Mesodermal cell (in vitro differentiated cells): Measurements from ENCODE around the gene HIP1.
"Not testable (repeated sequence)": the region's sequence is repeated elsewhere in the genome, so short reads cannot be mapped to it uniquely, and the experiment has no call there.

Source experiments
- H3K27ac ChIP-seq: 2 replicates; pipeline ENCODE4 v1.7.0; 2013; ENCODE audit warnings: mild to moderate bottlenecking, low read depth, low read length, moderate library complexity; ENCODE audit not compliant: severe bottlenecking
- H3K36me3 ChIP-seq: 2 replicates; pipeline ENCODE4 v1.7.1; 2013; ENCODE audit warnings: mild to moderate bottlenecking, low read length, moderate library complexity; ENCODE audit not compliant: control insufficient read depth, insufficient read depth
- H3K4me1 ChIP-seq: one replicate; pipeline ENCODE4 v1.7.1; 2013; ENCODE audit warnings: mild to moderate bottlenecking, low read length; ENCODE audit not compliant: insufficient read depth, control insufficient read depth, poor library complexity, severe bottlenecking
- H3K4me3 ChIP-seq: 2 replicates; pipeline ENCODE4 v1.7.0; 2013; ENCODE audit warnings: low read length, control low read depth, mild to moderate bottlenecking; ENCODE audit not compliant: insufficient read depth, poor library complexity, severe bottlenecking; ENCODE audit errors: extremely low read depth
- H3K9me3 ChIP-seq: 2 replicates; pipeline ENCODE4 v1.7.1; 2013; ENCODE audit warnings: mild to moderate bottlenecking, low read length, moderate library complexity; ENCODE audit not compliant: control insufficient read depth
- WGBS, 2 experiments: methylation state at CpG; one replicate each; pipeline ENCODE4 v1.1.5; 2013; ENCODE audit warnings: missing lambda C conversion rate in 2 of 2; ENCODE audit not compliant: insufficient coverage in 2 of 2; 5-methylcytosine and 5-hydroxymethylcytosine counted together

The HIP1 gene

DNA sequence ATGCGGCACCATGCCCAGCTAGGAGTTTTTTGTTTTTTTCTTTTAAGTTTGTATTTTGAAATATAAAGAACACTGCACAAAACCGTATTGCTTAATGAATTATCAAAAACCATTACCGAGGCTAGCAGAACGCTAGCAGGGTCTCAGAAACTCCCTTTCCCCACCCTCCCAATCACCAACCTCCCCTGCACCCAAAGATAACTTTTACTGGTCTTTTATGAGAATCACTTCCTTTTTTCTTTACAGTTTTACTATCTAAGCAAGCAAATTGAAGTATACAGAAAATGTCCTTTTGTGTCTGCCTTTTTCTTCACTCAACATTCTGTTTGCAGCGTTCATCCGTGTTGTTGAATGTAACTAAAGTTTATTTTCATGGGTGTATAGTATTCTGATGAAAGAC is 13.4 kb downstream of the HIP1 start:
- no peaks in the 10 kb centered on the region for H3K36me3 ChIP-seq
- no peak overlapping the region for H3K4me3 ChIP-seq
- no peak overlapping the region for H3K27ac ChIP-seq
- H3K9me3 ChIP-seq = no peaks in the 10 kb centered on the region
- WGBS, 2 experiments = 93% methylated on average over 3 of the region's 6 CpGs; no CpG with 5 or more reads in 1 of the 2 experiments
- H3K4me1 ChIP-seq = peaks cover 18% of the 10 kb centered on the region

GRCh38 chr7:75723444-75723843 is 15.3 kb downstream of the HIP1 start:
- H3K4me3 ChIP-seq = no peak overlapping the region
- H3K9me3 ChIP-seq = no peaks in the 10 kb centered on the region
- no peaks in the 10 kb centered on the region for H3K36me3 ChIP-seq
- WGBS, 2 experiments = 90 to 92% methylated on average over 2 to 3 of the region's 3 CpGs
- peaks cover 9% of the 10 kb centered on the region for H3K4me1 ChIP-seq
- no peak overlapping the region for H3K27ac ChIP-seq

- no peak overlapping the region for H3K27ac ChIP-seq
- H3K4me3 ChIP-seq = no peak overlapping the region
- peaks cover 6% of the 10 kb centered on the region for H3K4me1 ChIP-seq
- H3K36me3 ChIP-seq = no peaks in the 10 kb centered on the region
- 72 to 100% methylated on average over 4 of the region's 4 CpGs for WGBS, 2 experiments
- no peaks in the 10 kb centered on the region for H3K9me3 ChIP-seq
Observed at GRCh38 chr7:75722373-75722772, 16.4 kb downstream of the HIP1 start.

DNA sequence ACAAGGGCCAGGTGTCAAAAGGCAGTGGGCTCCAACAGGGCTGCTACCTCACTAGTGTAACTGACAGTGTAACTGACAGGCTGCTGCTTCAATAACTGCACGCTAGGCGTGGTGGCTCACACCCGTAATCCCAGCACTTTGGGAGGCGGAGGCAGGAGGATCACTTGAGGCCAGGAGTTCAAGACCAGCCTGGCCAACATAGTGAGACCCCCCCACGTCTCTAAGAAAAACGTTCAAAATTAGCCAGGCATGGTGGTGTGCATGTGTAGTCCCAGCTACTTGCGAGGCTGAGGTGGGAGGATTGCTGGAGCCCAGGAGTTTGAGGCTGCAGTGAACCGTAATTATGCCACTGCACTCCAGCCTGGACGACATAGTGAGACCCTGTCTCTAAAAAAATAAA is 16.8 kb downstream of the HIP1 start:
- not testable (repeated sequence) for H3K9me3 ChIP-seq, H3K36me3 ChIP-seq, H3K4me3 ChIP-seq, H3K27ac ChIP-seq, H3K4me1 ChIP-seq
- 93 to 94% methylated on average over 7 of the region's 9 CpGs for WGBS, 2 experiments

DNA sequence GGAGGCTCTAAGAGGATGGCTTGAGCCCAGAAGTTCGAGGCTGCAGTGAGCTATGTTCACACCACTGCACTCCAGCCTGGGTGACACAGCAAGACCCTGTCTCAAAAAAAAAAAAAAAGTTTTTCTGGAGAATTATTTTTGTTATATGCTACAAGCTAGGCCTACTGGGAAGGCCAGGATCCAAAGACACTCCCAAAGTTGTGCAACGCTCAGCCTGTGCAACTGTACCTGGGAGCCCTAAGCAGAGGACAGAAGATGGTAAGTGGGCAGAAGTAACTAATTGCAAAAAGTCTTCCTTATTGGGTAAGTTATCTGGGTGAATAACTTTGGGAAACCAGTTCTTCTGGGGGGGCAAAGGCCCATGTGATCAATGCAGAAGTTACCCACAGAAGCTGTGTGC is 17.3 kb downstream of the HIP1 start:
- peaks cover 6% of the 10 kb centered on the region for H3K4me1 ChIP-seq
- 71 to 100% methylated on average over 1 to 2 of the region's 2 CpGs for WGBS, 2 experiments
- no peaks in the 10 kb centered on the region for H3K9me3 ChIP-seq
- H3K4me3 ChIP-seq = no peak overlapping the region
- no peaks in the 10 kb centered on the region for H3K36me3 ChIP-seq
- H3K27ac ChIP-seq = no peak overlapping the region

DNA sequence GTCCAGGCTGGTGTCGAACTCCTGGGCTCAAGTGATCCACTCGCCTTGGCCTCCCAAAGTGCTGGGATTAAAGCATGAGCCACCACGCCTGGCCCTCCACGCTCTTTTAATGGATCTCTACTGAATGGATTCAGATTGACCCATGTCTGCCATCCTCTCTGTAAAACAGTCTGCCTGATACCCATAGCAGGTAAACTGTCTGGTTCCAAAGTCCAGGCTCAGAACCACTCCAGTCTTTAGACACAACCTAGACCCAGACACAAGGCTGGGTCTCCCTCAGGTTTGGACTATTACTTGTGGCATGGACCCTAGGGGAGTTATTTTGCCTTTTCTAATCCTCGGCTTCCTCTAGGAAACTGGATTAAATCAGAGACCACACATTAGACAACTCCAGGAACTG is 19.1 kb downstream of the HIP1 start:
- H3K27ac ChIP-seq = no peak overlapping the region
- peaks cover 6% of the 10 kb centered on the region for H3K4me1 ChIP-seq
- H3K9me3 ChIP-seq = no peaks in the 10 kb centered on the region
- no peak overlapping the region for H3K4me3 ChIP-seq
- WGBS, 2 experiments = 94 to 96% methylated on average over 4 to 5 of the region's 5 CpGs
- no peaks in the 10 kb centered on the region for H3K36me3 ChIP-seq

DNA sequence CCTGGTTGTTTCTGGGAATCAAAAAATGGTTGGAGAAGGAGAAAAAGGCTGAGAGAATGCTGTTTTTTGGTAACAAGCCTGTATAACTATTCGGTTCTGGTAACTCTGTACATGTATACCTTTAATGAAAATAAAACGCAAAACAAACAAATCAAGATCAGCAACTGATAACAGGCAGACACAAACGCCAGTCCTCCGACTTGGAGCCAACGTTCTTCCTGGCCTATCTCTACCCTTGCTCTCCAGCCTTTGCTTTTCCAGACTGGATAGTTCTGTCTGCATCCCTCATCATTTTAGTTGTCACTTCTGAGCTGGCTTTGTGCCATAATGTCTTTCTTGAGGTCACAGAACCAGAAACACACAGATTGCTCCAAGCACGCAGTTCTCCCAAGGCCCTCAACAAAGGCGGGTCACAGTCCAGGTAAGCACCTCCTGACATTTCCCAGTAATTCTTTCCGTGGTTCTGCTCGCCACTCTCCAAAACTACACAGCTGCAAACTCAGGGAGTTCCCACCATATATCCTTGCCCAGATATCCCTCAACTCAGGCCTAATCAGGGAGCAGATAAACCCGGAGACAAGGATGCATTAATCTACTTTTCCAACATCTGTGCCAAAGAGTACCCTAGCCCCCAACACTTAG is 20.2 kb downstream of the HIP1 start:
- no peaks in the 10 kb centered on the region for H3K9me3 ChIP-seq
- 86 to 87% methylated on average over 5 to 8 of the region's 10 CpGs for WGBS, 2 experiments

DNA sequence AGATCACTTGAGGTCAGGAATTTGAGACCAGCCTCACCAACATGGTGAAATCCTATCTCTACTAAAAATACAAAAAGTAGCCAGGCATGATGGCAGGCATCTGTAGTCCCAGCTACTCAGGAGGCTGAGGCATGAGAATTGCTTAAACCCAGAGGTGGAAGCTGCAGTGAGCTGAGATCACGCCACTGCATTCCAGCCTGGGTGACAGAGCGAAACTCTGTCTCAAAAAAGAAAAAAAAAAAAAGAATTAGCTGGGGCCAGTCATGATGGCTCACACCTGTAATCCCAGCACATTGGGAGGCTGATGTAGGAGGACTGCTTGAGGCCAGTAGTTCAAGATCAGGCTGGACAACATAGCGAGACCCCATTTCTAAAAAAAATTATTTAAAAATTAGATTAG is 21.0 kb downstream of the HIP1 start:
- WGBS, 2 experiments = 82 to 100% methylated on average over 2 of the region's 3 CpGs
- peak overlapping the region; percentile 84 for H3K27ac ChIP-seq
- not testable (repeated sequence) for H3K36me3 ChIP-seq, H3K9me3 ChIP-seq, H3K4me3 ChIP-seq
- peaks cover 12% of the 10 kb centered on the region for H3K4me1 ChIP-seq

More for the DNA sequence above, 20.2 kb downstream of the HIP1 start:
- peaks cover 6% of the 10 kb centered on the region for H3K4me1 ChIP-seq
- H3K36me3 ChIP-seq = no peaks in the 10 kb centered on the region
- no peak overlapping the region for H3K27ac ChIP-seq
- H3K4me3 ChIP-seq = no peak overlapping the region

- H3K9me3 ChIP-seq = no peaks in the 10 kb centered on the region
- no peak overlapping the region for H3K4me3 ChIP-seq
- no peaks in the 10 kb centered on the region for H3K36me3 ChIP-seq
- H3K27ac ChIP-seq = peak overlapping the region; percentile 84
- WGBS, 2 experiments = 74 to 84% methylated on average over 2 to 6 of the region's 9 CpGs
- H3K4me1 ChIP-seq = peaks cover 18% of the 10 kb centered on the region
Observed at GRCh38 chr7:75716992-75717626, 21.6 kb downstream of the HIP1 start.

DNA sequence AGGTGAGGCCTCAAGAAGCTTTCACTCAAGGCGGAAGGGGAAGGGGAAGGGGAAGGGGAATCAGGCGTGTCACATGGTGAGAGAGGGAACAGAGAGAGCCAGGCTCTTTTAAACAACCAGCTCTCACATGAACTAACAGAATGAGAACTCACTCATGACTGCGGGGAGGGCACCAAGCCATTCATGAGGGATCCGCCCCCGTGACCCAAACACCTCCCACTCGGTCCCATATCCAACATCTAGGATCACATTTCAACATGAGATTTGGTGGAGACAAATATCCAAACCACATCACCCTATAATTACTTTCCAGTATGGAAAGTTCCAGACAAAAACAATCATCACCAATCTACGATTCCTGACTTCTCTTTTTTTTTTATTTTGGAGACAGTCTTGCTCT is 22.9 kb downstream of the HIP1 start:
- no peak overlapping the region for H3K4me3 ChIP-seq
- no peak overlapping the region for H3K27ac ChIP-seq
- peaks cover 24% of the 10 kb centered on the region for H3K4me1 ChIP-seq
- 84 to 93% methylated on average over 4 to 5 of the region's 7 CpGs for WGBS, 2 experiments
- H3K36me3 ChIP-seq = no peaks in the 10 kb centered on the region
- no peaks in the 10 kb centered on the region for H3K9me3 ChIP-seq
